GM19099 (cell line): ENCODE results near the gene NCEH1.

Experiments
- POLR2A ChIP-seq: IDR thresholded peaks from 3 replicates; pipeline ENCODE4 v1.6.1; 2011; ENCODE audit warnings: low read depth; ENCODE audit not compliant: insufficient read length; ENCODE audit errors: extremely low read depth

The NCEH1 gene

GRCh38 chr3:172592898-172593669 is 117.8 kb downstream of the NCEH1 start:
- TF ChIP-seq POLR2A: no peak

DNA sequence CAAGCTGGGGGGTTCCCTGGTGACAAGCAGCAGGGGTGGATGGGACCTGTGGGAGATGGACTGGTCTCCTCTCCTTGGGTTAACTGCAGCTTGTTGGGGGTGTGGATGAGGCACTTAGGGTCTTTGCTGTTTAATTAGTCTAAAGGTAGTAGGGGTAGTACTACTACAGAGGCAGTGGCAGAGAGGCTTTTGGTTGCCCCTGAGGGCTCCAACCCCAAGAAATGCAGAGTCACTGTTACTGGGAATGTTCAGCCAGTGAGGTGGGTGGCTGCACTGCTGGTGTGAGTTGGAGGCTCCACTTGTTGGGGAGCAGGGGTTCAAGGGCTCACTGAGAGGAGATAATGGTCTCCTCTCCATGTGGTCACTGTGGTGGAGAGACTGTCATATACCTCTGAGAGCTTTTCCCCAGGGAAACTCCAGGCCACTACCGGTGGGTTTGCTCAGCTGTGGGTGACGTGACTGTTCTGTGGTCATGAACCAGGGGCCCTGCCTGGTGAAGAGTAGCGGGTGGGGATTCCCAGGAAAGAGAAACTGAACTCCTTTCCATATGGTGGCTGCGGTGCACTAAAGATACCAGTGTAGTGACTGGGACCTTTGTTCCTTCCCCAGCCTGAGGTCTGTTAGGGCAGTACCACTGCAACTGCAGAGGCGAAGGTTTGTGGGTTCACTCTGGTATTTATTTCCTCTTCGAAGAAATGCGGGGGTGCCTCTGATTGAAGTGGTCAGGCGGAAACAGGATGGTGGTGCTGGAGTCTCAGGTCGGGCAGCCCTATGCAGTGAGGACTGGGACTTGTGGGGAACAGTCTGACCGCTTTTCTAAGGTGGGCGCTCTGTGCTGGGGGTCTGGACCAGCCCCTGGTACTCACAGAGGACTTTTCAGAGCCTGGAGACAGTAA is 118.7 kb downstream of the NCEH1 start:
- peak; percentile 56 for TF ChIP-seq POLR2A

DNA sequence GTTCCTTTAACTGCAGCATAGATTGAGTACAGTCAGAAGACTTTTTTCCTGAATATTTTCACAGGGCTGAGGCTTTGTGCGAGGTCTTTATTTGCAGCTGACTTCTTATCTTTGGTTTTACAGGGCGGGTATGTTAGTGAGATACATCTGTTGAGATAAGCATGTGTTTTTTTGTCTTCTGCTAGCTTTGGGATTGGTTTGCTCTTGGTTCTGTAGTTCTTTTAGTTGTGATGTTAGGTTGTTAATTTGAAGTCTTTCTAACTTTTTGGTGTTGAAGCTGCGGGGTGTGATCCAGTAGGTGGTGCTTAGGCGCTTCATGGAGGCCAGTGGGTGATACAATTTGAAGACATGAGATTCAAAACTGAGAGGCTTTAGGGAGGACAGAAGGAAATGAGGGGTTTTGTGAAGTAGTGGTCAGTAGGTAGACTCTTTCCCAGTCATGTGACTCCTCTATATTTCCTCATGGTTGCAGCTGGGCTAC is 119.7 kb downstream of the NCEH1 start:
- no peak for TF ChIP-seq POLR2A

GRCh38 chr3:172586436-172586835 is 124.4 kb downstream of the NCEH1 start:
- TF ChIP-seq POLR2A: no peak

GRCh38 chr3:172585954-172586353 is 124.9 kb downstream of the NCEH1 start:
- no peak for TF ChIP-seq POLR2A

GRCh38 chr3:172582712-172583111 is 128.2 kb downstream of the NCEH1 start:
- no peak for TF ChIP-seq POLR2A

DNA sequence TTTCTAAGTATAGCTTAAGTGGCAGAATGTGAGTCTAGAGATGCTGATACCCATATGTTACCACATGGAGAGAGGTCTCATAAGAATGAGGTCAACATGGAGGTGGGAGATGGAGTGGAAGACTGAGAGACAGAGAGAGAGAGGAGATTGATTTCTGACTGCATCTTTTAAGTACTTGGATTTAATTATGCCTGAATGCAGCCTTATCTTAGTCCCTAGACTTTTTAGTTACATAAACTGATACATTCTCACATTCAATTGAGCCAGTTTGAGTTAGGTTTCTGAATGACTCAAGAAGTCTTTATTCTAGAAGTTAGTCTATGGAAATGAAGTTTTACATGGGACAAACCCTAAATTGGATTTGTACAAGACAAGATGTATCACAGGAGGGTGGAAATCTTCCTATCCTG is 129.1 kb downstream of the NCEH1 start:
- TF ChIP-seq POLR2A: no peak

DNA sequence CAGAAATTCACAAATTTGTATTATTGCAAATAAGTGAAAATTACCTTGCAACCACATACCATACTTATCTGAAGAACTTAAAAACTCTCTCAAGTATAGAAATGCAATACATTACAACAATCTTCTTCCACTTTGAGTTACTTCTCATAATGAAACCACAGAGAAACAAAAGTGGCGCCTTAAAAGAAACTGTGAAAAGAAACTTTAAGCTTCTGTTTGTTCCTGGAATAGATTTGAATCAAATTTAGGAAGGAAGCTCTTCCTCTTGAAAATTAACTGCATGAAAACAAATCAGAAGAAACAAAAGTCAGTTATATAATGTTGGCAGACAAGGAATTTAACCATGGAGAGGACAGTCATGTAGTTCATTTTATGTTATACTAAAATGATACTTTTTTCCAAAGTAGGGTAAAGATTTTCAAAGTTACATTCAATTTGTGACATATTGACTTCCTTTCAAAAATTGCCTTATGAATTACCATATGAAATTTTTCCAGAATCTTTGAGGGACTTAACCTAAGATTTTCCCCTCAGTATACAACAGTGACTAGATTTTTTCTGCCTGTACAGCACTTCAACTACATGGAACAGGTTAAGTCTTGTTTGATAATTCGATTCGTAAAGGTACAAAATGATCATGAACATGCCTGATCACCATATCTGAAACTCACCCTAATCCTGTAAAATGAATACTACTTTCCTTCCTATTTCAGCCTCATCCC is 130.0 kb downstream of the NCEH1 start:
- TF ChIP-seq POLR2A: no peak
